Right renal cortex interstitium (tissue), 3 donors: ENCODE measurements around the gene NAT10. TPM values are rescaled to one million over a fixed set of nuclear protein-coding genes. Genes with fewer than 3 reads are reported as not detected.
"Not testable (repeated sequence)": the region's sequence is repeated elsewhere in the genome, so short reads cannot be mapped to it uniquely, and the experiment has no call there.

ENCODE experiments used
- DNase-seq, 3 donors: peaks; one replicate each; pipeline ENCODE4 v3.0.0-alpha.2; 2013; ENCODE audit warnings: low read depth in 3 of 3, low spot score in 2 of 3
- polyA plus RNA-seq, 3 donors: library from polyadenylated mRNA; unstranded; fragments of 120-200 nt; gene quantifications; one replicate each; pipeline ENCODE4 v1.2.1, GENCODE V29; 2013; ENCODE audit not compliant: insufficient read length in 3 of 3

The NAT10 gene
- polyA plus RNA-seq, 3 donors: 49.2 to 52.4 (median 49.5) TPM

DNA sequence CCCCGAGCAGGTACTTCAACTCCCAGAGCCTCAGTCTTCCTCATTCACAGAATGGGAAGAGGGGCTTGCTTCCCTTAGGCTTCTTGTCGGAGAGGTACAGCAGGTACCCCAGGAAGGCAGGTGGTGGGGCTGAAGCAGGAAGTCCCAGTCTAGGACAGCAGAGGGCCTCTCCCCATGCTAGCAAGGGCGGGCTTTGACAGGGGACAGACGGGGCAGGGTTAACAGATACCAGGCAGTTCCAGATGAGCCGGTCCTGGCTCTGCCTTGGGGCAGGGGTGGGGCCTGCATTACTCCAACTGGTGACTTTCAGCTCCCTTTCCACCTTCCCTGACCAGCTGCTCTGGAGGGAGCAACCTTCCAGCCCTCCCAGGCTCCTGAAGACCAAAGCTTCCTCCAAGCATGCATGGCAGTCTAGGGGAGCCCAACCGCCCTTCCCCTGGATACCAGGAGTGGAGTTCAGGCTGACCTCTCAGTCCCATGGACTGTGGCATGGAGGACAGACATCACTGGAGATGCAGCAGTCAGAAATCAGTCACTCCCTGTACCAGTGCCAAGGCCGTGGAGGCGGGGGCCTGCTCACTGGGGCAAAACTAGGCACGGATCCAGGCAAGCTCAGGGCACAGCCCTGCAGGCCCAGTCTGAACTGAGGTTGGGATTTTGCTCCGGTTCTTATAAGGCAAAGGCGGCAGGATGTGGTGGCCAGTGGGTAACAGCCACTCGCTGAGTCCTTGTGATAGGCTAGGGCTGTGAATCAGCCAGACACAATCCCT, 60.5 kb downstream of the NAT10 start:
- DNase-seq: no peak

DNA sequence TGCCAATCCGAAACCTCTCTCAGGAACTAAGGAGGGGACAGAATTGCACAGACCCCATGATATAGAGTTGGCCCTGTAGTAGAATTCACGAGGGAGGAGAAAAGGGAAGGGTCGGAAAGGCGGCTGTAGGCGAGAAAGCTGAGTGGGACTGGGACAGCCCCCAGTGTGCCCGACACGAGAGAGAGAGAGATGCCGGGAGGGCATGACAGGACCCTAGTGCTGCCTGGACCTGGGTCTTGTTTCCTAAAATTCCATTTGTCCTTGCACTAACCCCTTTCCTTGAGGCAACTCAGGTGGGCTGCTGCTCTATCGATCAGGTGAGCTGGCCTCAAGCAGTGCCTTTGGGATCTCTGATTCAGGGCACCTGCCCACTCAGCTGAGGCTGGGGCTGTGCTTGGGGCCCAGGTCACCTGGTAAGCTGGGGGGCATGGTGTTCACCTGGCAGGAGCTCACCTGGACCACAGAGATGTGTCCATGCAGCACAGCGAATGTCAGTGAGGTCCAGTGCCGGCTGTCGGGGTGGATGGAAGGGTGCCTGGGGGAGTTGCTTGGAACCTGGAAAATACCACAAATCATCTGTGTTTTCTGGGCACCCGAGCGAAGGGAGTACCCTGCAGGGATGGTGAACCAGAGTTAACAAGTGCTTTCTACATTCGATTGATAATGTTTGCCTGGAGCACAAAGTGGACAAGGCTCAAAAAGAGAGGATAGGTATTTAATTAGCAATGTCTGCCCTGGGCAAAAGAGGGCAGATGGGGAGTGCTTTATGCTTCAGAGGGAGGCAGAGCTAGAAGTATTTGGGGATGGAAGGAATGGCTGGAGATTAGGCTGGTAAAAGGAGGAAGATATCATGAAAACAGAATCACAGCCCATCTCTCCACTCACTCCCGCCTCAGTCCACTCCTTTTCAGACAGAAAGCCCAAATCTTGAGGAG, 61.6 kb downstream of the NAT10 start:
- DNase-seq: no peak

DNA sequence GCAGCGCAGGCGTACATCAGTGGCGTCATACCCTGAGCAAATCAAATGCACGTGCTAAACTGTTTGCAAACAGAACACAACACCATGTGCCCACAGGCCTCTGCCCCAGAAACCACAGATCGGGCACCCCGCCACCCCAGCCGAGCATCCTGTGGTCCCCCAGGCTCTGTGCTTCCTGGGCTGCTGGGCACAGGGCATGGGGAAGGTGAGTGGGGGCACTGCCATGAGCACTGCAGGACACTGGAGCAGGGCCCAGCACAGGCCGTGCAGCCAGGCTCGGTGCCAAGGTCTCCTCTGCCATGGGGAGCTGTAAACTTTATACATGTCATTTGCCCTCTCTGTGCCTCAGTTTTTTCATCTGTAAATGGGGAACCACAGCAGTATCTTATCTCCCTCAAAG, 62.5 kb downstream of the NAT10 start:
- no peak for DNase-seq

DNA sequence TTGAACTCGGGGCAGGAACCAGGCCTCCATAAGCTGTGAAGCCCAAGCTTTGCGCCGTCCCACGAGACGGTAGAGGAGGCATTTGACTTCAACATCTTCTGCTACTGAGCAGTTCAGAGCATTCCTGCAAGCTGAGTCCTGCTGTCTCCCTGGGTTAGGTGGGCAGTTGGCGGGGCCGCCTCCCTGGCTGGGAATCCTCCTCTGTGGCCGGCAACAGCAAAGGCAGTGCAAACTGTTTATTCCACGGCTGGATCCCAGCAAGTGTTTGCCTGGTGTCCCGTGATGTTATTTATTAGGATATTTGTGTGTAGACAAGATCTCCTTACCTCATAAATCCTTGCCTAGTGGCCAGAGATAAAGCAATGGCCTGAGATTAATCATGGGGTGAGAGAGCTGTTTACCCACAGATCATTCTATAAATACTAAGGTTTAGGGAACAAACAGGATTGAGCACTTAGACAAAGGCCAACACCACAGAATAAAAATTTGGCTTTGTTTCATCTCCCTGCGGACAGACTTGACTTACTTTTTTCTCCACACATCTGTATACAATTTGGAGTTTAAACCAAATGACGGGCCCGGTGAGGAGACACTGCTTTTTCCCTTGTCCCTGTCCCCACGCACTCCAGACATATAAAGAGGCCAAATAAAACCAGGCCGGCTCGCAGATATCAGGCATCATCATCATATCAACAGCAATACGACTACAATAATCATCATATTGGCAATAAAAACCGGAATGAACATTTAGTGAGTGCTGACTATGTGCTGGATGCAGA, 63.4 kb downstream of the NAT10 start:
- no peak for DNase-seq

DNA sequence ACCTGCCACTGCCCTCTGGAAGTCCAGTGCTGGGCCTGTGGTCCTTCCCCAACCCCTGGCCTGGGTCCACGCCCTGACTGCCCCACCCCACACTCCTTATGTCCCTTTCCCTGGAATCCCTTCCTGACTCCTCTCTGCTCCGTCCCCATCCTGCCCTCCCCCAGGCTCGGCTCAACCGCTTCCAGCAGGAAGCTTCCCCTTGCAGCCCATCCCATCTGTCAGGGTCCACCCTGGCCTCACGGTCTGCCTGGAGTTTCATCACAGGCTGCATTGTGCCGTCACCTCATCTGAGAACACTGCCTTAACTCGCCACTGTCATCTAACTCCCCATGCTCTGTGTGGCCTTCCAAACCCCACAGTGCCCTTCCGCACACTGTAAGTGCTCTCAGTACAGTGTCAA, 64.3 kb downstream of the NAT10 start:
- DNase-seq: no peak

DNA sequence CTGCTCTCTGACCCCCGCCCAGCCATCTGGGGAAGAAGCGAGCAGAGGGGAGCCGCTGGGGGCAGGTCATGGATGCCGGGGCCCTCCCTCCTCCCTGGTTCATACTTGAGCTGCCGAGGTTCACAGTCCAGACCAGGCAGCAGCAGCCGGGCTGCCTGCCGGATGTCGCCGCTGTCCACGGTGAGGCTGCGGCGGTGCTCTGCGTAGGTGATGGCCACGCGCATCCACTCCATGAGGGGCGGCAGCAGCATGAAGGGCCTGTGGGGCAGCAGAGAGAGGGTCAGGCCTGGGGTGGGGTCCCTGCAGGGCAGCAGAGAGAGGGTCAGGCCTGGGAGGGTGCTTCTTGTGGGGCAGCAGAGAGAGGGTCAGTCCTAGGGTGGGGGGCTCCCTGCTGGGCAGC, 67.6 kb downstream of the NAT10 start:
- DNase-seq: no peak

DNA sequence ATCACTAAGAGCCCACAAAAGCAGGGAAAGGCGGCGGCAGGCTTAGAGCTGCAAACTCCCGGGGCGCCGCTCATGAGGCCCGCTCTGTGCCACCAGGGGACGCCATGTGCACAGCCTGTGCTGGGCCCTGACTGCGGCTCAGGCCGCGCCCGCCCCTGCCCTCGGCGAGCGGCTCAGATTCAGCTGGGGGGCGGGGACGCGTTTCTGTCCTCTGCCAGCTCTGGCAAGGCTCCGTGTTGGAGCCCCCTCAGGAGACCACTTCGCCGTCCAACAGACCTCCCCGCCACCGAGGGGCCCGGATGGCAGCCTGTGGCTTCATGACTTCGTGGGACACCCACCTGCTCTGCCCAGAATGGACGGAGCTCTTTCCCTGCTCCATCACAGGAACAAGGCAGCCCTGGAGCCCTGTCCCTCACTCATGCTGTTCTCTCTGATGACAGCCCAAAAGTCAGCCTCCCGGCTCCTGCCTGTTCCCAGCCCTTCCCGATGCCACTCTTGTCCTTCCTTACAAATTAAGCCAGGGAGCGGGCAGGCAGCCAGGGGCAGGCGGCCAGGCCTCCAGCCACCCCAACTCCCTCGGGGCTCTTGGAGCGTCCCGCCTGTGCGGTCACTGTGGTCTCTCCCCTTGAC, 69.1 kb downstream of the NAT10 start:
- peak; percentile 33 to 72 (median 68) for DNase-seq

DNA sequence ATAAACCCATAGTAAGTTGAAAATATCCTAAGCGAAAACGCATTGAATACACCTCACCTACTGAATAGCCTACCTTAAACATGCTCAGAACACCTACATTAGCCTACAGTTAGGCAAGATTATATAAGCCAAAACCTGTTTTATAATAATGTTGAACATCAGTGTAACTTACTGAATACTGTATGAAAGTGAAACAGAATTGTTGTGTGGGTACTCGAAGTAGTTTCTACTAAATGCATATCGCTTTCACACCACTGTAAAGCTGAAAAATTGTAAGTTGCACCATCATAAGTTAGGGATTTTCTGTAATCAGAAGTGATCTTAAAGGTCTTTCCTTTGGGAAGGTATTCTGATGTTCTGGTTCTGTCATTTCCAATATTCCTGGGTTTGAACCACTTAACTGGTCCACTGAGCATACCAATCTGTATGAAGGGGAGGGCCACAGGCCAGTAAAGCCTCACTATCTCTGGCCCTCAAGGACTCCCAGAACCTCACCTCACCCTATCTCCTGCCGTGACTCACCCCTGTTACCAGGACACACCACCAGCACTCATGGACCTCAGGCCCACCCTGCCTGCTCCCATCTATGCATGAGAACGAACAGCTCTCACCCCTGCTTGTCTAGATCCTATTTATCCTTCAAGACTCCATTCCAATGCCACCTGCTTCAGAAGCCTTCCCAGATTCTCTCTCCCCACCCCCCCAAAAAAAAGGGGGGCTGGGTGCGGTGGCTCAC, 70.0 kb downstream of the NAT10 start:
- no peak for DNase-seq

DNA sequence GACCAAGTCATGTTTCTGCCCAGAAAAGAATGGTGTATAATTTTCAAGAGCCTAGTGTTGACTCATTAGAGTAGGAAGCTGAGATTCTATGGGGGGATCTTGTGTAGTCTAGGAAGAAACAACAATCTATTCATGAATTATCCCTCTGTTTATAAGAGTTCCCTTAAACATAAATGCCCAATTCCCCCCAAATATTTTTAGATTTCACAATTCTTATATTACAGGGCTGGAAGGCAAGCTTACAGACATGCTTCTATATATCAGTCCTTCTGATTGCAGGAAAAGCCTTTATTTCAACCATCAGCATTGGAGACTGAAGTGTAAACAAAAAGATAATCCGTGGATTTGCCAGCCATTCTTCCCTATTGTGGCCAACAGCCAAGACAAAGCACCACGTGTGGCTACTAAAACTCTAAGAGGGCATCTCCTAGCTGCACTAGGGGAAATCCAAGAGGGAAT, 71.4 kb downstream of the NAT10 start:
- no peak for DNase-seq

DNA sequence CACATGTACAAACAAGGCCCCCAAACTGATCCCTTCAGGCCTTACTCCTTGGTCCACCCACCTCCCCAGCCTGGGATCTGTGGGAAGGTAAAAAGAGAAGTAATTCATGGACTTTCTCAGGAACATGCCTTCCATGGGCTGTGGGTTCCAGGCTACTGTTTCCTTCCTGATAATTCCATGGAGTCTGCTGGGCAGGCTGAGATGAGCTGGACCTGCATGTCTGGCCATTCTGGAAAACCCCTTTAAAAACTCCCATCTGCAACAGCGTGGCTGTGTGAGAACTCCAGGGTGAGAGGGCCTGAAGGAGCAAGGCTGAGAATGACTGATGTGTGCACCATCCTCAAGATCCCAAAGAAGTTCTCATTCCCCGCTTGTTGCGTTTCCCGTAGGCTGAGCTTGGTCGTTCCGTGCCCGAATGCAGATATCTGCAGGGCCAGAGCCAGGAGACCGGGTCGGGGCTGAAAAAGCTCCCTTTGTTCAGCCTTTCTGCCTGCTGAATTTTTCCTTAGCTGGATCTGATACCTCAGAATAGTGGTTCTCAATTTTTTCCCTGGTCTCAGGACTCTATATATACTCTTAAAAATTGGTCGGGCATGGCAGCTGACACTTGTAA, 72.9 kb downstream of the NAT10 start:
- DNase-seq: no peak

DNA sequence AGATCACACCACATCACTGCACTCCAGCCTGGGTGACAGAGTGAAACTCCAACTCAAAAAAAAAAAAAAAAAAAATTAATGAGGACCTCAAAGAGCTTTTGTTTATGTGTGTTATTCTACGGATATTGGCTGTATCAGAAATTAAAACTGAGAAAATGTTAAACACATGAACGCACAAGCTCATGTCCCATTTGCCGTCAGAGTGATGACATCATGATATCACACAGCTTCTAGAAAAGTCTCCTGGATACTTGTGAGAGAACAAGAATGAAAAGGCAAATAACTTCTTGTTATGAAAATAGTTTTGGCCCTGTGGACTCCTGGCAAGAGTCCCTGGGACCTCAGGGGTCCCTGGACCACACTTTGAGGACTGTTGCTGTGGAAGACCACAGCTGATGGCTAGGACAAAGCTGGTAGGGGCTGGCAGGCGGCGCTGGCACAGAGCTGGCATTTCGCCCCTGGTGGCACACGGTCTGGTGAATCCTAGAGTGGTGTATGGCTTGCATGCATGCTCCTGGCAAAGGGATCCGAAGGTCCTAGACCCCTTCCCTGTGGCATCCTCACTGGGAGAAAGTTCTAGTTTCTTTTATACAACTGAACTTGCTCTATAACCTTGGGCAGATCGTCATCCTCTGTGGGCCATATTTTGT, 73.7 kb downstream of the NAT10 start:
- DNase-seq: no peak

DNA sequence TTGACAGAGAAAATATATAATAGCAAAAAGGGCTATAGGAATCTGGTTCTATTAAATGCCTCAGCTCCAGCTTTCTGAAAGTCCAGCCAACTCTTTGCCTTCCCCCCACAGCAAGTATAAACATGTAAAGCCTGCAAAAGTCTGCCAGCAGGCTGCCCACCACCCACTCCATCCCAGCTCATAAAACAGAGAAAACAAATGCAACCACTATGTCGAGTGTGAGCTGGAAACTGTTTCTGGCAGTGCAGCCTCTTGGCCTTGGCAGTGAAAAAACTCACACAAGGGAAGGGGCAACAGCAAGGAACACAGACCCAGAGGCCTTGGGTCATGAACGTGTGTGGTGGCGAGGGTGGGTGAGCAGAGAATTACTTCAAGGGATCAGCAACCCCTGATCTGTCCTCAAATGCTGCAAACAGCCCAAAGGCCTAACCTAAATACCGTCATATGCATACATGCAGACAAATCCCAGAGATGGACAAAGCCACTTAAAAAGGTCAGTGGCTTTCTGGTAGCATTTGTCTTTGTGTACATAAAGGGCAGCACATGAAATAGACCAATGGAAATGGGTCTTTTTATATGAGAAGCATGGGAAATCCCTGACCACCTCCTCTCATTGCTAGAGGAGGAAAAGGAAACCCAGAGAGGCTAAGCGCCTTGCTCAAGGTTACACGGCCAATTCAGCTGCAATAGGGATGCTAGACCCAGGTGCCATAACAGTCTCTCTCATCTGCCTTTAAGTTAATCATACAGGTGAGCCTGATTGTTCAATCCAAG, 74.8 kb downstream of the NAT10 start:
- no peak for DNase-seq

DNA sequence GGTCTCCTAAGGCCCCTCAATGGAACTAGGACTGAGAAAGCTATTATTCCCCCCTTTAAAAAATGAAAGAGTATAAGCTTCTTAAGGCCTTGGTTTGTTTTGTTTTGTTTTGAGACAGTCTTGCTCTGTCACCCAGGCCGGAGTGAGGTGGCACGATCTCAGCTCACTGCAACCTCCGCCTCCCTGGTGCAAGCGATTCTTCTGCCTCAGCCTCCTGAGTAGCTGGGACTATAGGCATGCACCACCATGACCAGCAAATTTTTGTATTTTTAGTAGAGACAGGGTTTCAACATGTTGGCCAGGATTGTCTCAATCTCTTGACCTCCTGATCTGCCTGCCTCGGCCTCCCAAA, 75.4 kb downstream of the NAT10 start:
- DNase-seq: not testable (repeated sequence)

DNA sequence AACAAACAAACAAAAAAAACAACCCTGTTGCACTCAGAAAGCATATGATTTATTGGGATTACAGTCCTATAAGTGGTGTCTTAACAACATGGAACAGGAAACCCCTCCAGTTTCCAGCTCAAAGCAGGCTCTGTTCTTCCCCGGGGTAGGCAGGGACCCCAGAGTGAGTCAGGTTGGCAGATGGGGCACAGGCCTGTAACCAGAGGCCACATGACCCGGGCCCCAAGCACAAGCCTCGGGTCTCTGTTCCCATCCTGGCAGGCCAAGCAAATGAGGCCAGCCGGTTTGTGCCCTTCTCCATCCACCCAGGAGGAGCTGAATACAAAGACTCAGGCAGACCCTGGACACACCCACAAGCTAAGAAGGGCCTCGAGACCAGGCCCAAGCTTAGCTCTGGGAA, 75.8 kb downstream of the NAT10 start:
- no peak for DNase-seq

DNA sequence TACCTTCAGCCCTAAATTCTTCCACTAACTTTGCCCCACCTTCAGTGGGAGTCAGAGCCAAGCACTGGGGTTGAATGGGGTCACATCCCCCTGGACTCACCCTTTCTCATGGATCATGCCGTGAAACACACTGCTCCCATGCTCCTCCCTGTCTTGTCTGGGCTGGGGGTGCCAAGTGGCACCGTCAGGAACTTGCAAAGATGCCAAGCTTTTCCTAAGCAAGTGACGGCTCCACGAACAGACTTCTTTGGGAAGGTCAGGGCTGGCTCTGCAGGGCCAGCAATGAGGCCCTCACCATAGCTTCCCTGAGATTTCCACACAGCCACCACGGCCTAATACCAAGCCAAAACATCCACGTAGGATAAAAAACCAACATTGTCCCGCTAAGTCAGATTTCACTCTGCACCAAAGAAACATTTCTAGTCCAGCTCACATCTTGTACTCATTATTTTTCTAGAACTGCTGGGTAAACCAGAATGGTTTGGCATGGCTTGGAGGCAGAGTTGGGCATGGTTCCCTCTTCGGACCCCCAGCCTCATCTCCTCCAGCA, 76.5 kb downstream of the NAT10 start:
- no peak for DNase-seq

DNA sequence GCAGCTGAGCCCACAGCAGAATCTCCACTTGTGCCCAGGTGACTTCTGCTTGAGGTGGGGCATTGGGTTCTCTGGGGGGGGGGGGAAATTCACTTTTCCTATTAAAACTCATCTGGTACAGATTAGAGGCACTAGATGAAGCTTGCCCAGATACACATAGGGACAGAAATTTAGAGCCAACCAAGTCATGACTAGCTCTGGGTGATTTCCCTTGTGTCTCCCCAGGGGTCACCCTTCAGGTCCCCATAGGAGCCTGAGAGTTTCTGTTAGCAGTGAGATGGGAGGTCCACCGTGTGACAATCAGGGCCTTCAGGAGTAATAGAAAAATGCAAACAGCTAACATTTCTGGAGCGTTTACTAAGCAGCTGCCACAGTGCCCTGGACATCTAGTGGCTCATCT, 77.0 kb downstream of the NAT10 start:
- no peak for DNase-seq

DNA sequence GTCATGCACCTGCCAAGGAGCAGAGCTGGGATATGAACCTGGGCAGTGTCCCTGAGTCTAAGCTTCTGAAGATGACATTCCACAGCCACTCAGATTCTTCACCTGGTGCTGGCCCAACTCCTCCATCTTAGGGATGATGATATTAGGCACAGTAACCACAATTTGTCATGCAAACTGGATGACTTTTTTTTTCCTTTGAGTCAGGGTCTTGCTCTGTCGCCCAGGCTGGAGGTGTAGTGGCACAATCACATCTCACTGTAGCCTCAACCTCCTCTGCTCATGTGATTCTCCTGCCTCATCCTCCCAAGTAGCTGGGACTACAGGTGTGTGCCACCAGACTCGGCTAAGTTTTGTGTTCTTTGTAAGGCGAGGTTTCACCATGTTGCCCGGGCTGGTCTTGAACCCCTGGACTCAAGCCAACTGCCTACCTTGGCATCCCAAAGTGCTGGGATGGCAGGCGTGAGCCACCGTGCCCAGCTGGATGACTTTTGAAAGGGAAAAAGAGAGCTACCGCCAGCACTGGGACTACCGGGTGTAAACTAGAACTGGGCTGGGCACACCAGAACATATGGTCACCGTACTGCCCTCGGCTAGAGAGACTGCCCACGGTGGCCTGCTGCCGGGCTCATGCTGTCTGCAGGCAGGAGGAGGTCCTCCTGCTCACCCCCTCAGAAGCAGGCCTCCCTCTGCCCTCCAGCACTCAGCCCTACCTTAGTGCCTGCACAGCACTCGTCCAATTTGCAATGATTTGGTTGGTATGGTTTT, 77.7 kb downstream of the NAT10 start:
- no peak for DNase-seq
